NCI-H526 treated with DMSO at 0.1 percent for 48 hours (cell line): ENCODE results near the gene GEN1.

Experiments used
- DNase-seq: peaks from one replicate; lab custom pipeline; 2025; lab: John Stamatoyannopoulos, UW

The GEN1 gene

DNA sequence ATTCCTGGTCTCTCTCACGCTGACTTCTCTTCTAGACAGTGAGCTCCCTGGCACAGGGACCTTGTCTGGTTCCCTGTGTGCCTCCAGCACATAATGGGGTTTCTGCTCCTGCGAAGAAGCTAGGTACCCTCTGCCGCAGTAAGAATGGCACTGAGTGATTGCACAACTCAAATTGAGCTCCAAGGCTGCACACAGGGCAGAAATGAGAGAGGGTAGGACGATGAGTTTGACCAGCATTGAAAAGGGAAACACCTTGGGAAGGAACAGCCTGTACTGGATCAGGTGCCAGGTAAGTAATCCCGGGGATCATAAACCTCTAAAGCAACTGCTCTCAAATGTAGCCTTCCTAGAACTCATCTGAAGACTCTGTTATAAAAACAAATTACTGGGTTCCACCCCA is 41.4 kb downstream of the GEN1 start:
- DNase-seq = no peak

DNA sequence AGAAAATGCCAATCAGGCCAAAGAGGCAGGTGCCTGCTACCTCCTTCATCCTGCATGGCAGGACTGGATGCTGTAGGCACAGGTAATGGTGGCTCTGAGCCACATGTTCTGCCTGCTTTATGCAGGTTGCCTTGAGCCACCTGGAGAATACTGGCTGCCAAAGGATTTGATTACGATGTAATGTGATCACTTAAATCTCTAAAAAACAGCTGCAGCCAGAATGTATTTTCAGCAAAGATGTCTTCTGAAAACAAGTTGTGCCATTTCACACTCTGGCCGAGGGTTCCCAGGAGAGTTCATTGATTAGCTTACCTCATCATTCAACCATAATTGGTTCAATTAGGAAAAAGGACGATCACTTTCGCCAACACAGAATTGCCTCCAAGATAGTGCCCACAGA is 44.4 kb downstream of the GEN1 start:
- DNase-seq = no peak

DNA sequence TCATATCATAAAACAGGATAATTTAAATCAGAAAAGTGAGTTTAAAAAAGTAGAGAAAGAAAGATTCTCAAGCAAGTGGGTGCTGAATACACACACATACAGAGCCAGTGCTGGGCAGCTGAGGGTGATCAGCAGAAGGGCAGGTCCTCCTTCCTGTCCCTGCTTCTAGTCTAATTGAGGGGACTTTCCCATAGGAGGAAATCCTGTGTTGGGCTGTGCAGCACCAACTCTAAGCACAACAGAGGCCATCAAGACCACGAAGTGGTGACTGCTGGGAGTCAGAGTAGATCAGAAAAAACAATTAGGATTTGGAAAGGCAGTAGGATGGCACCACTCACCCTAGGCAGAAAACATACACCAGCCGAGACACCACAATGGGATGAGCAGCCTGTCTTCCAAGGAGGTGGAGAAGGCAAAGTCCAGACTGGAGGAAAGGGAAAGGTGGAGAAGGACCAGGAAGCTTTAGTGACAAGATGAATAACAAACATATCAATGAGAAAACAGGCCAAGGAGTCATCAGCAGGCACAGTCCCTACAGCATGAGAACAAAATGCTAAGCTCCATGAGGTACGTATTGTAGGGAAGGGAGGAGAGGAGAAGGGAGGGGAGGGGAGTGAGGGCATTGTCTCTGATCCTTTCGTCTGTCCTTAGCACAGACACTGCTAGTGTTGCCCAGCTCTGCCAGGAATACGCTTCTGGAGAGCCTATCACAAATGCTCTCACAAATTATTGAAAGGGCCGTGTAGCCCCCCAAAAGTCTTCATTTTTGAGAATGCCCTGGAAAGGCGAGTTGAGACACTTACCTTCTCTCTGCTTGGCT is 45.6 kb downstream of the GEN1 start:
- no peak for DNase-seq

DNA sequence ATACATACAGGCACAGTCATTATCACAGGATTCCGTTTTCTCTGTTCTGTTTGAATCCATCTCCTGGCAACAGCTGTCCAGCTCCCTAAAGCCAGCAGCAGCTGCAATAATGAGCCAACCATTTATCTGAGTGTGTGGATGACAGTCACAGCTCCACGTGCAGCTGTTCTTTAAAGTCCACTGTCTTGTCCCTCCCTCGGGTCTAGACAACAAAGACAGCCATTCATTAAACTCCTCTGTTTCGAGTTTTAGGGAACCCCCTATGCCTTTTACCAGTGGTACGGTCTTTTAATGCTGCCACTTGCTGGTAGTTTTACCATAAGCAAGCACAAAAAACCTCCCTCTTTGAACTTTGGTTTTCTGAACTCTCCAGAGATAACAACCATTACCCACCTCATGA is 46.3 kb downstream of the GEN1 start:
- no peak for DNase-seq

DNA sequence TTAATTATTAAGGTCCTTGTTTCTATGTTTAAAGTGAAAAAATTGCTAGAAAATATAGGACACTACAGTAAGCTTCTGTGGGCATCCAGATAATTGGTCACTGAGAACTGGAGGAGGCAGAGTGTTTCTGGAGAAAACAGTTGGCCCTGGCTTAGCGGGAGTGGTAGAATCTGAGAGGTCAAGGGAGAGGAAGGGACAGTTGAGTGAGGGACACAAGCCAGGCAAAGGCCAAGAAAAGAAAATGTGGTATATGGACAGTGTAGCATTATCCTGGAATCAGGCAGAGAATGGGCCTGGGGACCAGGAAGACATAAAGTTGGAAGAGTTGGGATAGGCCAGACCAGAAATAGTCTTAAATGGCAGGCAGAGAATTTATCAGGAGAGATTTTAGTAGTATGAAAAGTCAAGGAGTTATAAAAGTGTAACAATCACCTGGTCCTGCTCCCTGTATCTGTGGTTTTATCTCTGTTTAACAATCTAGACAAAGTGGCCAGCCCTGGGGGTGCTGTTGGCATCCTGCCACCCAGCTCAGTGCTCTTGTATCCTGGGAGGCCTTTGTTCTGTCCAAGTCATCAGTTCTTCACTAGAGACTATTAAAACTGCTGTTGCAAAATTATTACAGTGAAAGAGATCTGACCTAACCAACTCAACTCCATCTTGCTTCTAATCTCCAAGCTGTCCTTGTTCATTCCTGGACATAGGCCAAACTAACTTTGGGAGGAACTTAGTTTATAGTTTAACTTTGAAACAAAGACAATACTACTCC is 46.9 kb downstream of the GEN1 start:
- no peak for DNase-seq

DNA sequence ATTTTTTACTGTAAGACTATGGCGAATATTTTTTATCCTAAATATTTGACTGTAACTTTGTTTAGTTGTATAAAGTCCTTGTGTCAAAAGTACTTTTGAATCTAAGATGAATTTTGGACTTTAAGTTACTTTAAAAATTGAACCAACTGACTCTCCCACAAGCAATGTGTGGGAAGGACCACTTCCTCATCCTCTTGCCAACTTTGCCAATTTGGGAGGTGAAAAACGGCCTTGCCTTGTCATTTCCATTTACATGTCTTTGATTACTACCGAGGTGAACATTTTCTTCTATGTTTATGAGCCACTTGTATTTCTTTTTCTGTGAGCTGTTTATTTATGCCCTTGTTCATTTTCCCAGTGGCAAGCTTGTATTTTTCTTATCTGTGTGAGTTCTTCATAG is 49.6 kb downstream of the GEN1 start:
- DNase-seq = no peak

DNA sequence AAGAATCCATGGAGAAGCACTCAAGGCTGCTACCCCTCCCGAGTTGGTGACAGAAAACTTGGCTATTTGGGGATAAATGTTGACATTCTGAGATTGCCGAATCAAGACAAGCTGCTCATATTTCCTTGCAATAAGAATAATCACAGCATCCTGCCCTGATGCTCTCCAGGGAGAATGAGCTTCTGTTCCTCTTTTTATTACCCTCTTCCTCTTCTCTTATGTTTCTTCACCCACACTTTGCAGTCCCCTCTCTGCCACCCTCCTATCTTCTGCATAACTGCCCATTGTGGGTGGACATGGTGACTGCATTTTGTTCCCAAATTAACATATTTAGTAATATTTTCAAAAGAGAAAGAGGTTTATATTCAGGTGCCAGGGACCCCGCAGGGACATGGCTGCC is 50.4 kb downstream of the GEN1 start:
- no peak for DNase-seq

- no peak for DNase-seq
Observed at GRCh38 chr2:17805166-17805565, 51.2 kb downstream of the GEN1 start.

DNA sequence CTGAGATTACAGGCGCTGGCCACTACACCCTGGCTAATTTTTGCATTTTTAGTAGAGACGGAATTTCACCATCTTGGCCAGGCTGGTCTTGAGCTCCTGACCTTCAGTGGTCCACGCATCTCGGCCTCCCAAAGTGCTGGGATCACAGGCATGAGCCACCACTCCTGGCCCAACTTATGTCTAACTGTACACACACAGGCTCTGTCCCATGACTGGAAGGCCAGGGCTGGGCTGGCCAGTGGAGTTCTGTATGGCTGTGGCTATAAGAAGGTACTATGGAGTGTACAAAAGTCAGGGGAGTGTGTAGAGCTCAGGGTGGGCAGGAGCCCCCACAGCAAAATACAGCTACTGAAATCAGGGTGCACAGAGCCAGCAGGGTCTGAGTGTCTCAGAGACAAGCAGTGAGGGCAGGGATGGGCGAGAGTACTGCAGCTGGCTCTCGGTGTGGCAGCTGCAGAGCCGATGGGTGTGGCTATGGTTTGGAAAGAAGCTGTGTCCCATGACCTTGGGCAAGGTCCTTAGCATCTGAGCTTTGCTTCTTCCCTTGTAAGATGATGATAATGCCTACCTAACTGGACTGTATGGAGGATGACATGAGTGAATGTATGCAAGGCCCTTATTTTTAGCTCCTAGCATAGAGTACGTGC is 51.9 kb downstream of the GEN1 start:
- DNase-seq = no peak

- DNase-seq = no peak
Observed at GRCh38 chr2:17813010-17813741, 59.2 kb downstream of the GEN1 start.

GRCh38 chr2:17813742-17814473 is 60.0 kb downstream of the GEN1 start:
- DNase-seq = no peak

- no peak for DNase-seq
Observed at GRCh38 chr2:17814601-17815000, 60.7 kb downstream of the GEN1 start.

DNA sequence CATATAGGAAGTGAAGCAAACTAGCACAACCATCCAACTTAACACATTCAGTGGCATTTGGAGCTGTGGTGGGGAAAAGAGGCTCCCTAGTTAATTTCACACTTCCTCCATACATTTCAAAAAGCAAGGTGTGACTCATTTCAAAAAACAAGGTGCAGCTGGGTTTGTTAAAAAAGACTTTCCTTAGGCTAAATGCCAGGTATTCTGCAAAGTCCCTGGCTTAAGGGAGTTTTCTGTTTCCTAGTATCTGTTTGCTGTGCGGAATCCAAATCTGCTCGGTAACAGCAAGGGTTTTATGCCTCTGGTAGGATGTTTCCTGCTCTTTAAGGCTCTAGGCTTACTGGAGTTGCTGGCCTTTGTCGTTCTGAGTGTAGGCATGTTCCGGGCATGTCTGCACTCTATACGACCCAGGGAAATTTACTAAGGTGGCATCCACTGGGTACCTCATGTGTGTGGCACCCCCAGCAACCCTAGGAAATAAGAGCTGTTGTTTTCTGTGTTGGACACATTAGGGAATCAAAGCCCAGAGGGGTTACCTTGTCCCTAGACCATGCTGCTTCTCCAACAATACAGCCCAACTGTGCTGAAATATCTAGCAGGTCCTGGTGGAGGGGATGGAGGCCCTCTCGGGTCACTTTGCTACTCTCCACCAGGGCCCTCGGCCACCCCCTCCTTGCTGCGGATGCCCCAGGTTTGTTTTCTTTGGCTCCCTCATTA is 61.7 kb downstream of the GEN1 start:
- DNase-seq = no peak

DNA sequence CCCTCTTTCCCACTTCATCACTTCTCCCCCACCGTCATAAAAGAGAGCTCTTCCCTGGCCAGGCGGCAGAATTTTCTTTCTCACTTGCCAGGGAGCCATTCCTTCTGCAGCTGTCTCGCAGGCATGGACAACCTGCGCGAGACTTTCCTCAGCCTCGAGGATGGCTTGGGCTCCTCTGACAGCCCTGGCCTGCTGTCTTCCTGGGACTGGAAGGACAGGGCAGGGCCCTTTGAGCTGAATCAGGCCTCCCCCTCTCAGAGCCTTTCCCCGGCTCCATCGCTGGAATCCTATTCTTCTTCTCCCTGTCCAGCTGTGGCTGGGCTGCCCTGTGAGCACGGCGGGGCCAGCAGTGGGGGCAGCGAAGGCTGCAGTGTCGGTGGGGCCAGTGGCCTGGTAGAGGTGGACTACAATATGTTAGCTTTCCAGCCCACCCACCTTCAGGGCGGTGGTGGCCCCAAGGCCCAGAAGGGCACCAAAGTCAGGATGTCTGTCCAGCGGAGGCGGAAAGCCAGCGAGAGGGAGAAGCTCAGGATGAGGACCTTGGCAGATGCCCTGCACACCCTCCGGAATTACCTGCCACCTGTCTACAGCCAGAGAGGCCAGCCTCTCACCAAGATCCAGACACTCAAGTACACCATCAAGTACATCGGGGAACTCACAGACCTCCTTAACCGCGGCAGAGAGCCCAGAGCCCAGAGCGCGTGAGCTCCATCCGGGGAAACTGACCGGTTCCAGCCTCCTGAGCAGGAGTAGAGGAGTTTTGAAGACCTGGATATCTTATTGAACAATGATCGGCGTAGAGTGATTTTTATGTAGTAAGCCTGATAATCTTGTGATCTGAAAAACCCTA is 62.7 kb downstream of the GEN1 start, which contains the start of gene MSGN1:
Gene MSGN1 (plus strand): TSS at position 65 of the 850 bp plus-strand sequence. CDS start 59 bp downstream, at position 124.
- DNase-seq = no peak

DNA sequence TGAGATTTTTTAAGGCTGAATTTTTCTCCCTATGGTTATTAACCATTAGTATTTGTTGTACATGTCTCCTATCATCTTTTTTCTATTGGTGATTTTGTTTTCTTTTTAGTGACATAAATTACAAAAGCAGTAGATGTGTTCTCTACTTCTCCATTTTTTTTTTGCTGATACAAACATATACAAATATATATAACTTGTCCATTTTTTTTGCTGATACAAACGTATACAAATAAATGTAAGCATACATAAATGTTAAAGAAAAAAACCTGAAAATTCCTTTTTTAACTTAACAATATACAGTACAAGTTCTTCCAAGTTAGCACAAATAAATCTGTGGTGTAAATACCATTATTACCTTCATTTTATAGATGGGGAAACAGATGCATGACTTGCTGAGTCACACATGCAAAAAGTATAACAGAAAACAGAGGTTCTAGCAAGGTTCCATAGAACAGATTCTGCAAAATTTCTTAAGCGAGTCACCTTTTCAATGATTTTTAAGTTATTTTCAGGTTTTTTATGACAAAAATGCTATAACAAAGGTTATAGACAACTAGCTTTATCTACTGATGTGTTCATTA is 64.4 kb downstream of the GEN1 start:
- no peak for DNase-seq

DNA sequence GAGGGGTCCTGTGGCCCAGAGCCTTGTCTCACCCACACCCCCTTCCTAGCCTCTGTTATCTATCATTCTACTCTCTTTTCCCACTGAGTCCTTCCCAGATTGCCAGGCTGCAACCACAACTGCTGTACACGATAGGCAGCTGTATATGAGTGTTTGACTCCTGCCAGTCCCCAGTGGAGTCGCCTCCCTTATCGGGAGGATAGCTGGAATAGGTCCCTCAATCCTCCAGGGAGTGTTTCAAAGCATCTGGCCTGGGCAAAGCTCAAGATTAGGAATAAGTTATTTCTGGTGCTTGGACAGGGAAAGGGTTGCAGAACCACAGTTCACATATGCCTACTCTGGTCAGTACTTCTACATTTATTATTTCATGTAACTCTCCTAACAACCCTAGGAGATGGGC is 67.1 kb downstream of the GEN1 start:
- no peak for DNase-seq

GRCh38 chr2:17821535-17822444 is 67.9 kb downstream of the GEN1 start:
- DNase-seq = no peak

DNA sequence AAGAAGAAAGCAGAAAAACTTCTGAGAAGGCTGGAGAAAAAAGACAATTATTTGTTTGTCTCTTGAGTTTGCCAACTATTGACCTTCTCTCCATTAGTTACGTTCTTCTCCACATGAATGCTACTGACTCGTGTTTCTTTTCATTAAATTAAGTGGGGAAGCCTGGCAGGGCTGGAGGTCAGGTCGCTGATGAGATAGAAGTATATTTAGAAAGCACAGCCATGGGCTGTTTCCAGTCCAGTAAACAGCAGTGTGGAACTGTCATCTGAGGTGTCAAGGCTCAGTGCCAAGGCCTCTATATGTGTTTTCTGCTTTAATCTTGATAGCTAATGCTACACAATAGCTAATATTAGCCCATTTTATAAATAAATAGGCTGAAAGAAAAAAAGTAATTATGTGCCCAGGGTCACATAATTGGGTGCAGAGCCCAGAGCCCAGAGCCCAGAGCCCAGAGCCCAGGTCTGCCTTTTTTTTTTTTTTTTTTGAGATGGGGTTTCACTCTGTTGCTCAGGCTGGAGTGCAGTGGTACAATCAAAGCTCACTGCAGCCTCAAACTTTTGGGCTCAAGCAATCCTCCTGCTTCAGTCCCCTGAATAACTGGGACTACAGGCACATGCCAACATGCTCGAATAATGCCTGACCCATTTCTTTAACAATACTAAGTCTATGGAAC is 68.6 kb downstream of the GEN1 start:
- DNase-seq = no peak
